ENCODE data around the gene SLAMF1.

The SLAMF1 gene

DNA sequence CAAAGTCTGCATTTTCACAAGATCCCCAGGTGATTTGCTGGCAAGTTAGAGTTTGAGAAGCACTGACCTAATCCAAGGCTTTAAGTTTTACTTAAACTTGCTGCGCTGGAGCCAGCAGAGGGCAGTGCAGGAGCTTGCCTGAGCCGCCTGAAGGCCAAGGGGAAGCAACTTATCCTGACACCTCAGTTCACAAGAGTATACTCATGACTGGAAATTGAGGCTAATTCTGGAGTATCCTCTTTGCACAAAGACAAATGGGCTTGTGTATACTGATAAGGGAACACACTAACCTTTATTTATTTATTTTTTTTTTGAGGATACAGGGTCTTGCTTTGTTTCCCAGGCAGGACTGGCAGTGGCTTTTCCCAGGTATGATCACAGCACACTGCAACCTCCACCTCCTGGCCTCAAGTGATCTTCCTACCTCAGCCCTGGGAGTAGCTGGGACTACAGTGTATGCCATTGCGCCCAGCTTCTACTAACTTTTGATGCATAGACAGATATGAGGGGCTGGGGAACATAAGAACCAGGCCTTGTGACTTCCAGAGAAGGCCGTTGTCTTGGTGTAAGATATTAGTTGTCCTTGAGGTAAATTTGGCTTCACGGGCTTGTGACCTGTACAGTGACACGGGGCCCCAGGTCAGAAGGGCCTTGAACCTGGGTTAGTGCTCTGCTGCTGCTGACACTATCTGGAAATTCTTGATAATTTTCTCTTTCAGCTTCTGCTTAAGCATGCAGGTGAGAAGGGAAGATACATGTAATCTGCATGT is 29.0 kb upstream of the SLAMF1 start:
- Histone ChIP-seq H2AFZ (ENCODE audit: low read length) (no peak overlapping the region), H3K9me2 (replicated peaks; ENCODE audit: insufficient read depth, low read length) (no peaks in the 10 kb centered on the region), H3K4me3 (ENCODE audit: low read length) (peak overlapping the region; percentile 31), H3K4me1 (ENCODE audit: low read length) (peaks cover 67% of the 10 kb centered on the region), H3K79me2 (ENCODE audit: low read length) (peaks cover 55% of the 10 kb centered on the region), H3K4me2 (ENCODE audit: low read depth, low read length) (peak overlapping the region; percentile 94), H3K27me3 (replicated peaks; ENCODE audit: insufficient read depth, low read length) (no peaks in the 10 kb centered on the region), H4K20me1 (ENCODE audit: insufficient read depth, low read length) (0 out of 2 replicates have a peak, but pooled peaks cover 3% of the 10 kb centered on the region), H3K27ac (ENCODE audit: low read length) (peak overlapping the region; percentile 85), H3K9me3 (replicated peaks; ENCODE audit: insufficient read depth, low read length) (no peaks in the 10 kb centered on the region), H3K9ac (ENCODE audit: low read length) (peak overlapping the region; percentile 40), H3F3A (ENCODE audit: insufficient read depth, low read length) (peaks cover 93% of the 10 kb centered on the region), H3K36me3 (replicated peaks; ENCODE audit: insufficient read depth, low read length) (peaks cover 11% of the 10 kb centered on the region)
- TF ChIP-seq, protein P1, sequence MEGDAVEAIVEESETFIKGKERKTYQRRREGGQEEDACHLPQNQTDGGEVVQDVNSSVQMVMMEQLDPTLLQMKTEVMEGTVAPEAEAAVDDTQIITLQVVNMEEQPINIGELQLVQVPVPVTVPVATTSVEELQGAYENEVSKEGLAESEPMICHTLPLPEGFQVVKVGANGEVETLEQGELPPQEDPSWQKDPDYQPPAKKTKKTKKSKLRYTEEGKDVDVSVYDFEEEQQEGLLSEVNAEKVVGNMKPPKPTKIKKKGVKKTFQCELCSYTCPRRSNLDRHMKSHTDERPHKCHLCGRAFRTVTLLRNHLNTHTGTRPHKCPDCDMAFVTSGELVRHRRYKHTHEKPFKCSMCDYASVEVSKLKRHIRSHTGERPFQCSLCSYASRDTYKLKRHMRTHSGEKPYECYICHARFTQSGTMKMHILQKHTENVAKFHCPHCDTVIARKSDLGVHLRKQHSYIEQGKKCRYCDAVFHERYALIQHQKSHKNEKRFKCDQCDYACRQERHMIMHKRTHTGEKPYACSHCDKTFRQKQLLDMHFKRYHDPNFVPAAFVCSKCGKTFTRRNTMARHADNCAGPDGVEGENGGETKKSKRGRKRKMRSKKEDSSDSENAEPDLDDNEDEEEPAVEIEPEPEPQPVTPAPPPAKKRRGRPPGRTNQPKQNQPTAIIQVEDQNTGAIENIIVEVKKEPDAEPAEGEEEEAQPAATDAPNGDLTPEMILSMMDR (IDR thresholded peaks at IDR 0.05; ENCODE audit: low read length) = peak; percentile 99
- TF ChIP-seq EZH2phosphoT487 (IDR thresholded peaks at IDR 0.05; ENCODE audit: low read length) (no peak), EZH2 (optimal IDR thresholded peaks at IDR 0.05; ENCODE audit: low read depth, low read length) (no peak)
- peak; percentile 96 for DNase-seq

DNA sequence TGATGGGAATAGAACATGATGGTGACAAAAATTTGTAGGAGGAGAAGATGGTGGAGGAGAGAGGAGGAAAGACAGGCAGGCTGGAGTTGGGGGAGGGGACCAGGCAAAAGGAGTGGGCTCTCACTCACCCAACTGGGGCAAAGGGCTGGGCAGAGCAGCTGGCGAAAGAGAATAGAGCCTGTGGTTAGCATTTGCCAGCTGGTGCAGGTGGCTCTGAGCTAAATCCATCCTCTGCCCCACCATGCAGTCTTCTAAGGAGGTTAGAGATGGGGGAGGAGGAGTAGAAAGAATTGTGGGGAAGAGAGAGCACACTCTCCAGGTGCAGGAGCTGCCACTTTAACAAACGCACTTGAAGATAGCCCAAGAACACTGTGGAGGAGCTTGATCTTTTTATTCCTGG is 27.6 kb upstream of the SLAMF1 start:
- Histone ChIP-seq H3F3A (ENCODE audit: insufficient read depth, low read length) (peaks cover 81% of the 10 kb centered on the region), H3K27me3 (replicated peaks; ENCODE audit: insufficient read depth, low read length) (no peaks in the 10 kb centered on the region), H3K79me2 (ENCODE audit: low read length) (peaks cover 41% of the 10 kb centered on the region), H3K4me3 (ENCODE audit: low read length) (peak overlapping the region; percentile 72), H3K9ac (ENCODE audit: low read length) (peak overlapping the region; percentile 74), H2AFZ (ENCODE audit: low read length) (no peak overlapping the region), H3K9me2 (replicated peaks; ENCODE audit: insufficient read depth, low read length) (no peaks in the 10 kb centered on the region), H3K4me1 (ENCODE audit: low read length) (peaks cover 69% of the 10 kb centered on the region), H4K20me1 (ENCODE audit: insufficient read depth, low read length) (no peaks in the 10 kb centered on the region), H3K9me3 (replicated peaks; ENCODE audit: insufficient read depth, low read length) (no peaks in the 10 kb centered on the region), H3K36me3 (replicated peaks; ENCODE audit: insufficient read depth, low read length) (no peaks in the 10 kb centered on the region; the same call in 1 of the 2 replicates), H3K27ac (ENCODE audit: low read length) (peak overlapping the region; percentile 85), H3K4me2 (ENCODE audit: low read depth, low read length) (peak overlapping the region; percentile 94)
- peak; percentile 98 for DNase-seq
- no peak for TF ChIP-seq EZH2phosphoT487 (IDR thresholded peaks at IDR 0.05; ENCODE audit: low read length)
- no peak for TF ChIP-seq EZH2 (optimal IDR thresholded peaks at IDR 0.05; ENCODE audit: low read depth, low read length)
- TF ChIP-seq, protein P1 (IDR thresholded peaks at IDR 0.05; ENCODE audit: low read length) = no peak

DNA sequence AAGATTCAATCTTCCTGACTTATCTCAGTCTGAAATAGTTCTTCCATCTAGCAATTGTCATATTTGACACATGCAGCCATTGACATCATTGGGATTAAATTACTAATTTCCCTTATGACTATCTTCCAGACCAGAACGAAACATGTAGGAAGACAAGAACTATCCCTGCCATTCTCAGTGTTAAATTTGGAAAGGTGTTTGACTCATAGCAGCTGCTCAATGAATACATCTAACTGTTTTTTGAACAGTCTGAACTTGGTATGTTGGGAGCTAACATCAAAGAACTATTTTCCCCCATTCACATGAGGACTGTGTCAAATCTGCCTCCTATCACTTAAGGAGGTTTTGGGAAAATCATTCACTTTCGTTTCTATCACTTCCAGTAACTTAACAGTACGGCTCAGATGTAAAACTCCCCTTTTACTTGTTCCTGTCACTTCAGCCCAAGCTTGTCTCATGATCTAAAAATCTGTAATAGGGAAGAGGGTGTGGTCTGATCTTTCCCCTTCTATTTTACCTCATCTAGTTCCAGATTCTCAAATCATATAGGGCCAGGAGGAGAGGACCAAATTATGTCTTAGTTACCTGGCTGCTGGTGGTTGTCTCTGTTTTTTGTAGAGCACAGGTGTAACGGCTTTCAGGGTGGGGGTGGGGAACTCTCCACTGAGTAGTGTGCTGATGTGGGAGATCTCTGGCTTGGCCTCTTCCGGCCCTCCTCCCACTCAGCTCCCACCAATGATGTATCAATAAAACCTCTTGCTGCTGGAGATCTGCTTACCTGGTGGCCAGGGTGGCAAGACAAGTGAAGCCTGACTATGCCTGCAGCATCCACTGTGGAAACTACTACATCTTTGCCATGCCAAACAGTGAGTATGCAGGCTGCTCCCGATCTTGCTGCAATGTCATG is 26.2 kb upstream of the SLAMF1 start:
- Histone ChIP-seq H3K79me2 (ENCODE audit: low read length) (peaks cover 29% of the 10 kb centered on the region), H3K4me2 (ENCODE audit: low read depth, low read length) (peak overlapping the region; percentile 94), H3K4me3 (ENCODE audit: low read length) (peak overlapping the region; percentile 72), H2AFZ (ENCODE audit: low read length) (peak overlapping the region; percentile 6; the same call in 1 of the 2 replicates), H3K27ac (ENCODE audit: low read length) (peak overlapping the region; percentile 85), H3K9me2 (replicated peaks; ENCODE audit: insufficient read depth, low read length) (no peaks in the 10 kb centered on the region), H3K9me3 (replicated peaks; ENCODE audit: insufficient read depth, low read length) (no peaks in the 10 kb centered on the region), H3K36me3 (replicated peaks; ENCODE audit: insufficient read depth, low read length) (no peaks in the 10 kb centered on the region), H3K9ac (ENCODE audit: low read length) (peak overlapping the region; percentile 74), H3K27me3 (replicated peaks; ENCODE audit: insufficient read depth, low read length) (no peaks in the 10 kb centered on the region), H3F3A (ENCODE audit: insufficient read depth, low read length) (peaks cover 67% of the 10 kb centered on the region), H4K20me1 (ENCODE audit: insufficient read depth, low read length) (no peaks in the 10 kb centered on the region), H3K4me1 (ENCODE audit: low read length) (peaks cover 66% of the 10 kb centered on the region)
- TF ChIP-seq EZH2 (optimal IDR thresholded peaks at IDR 0.05; ENCODE audit: low read depth, low read length) = no peak
- TF ChIP-seq, protein P1 (IDR thresholded peaks at IDR 0.05; ENCODE audit: low read length) = no peak
- TF ChIP-seq EZH2phosphoT487 (IDR thresholded peaks at IDR 0.05; ENCODE audit: low read length) = no peak
- peak; percentile 88 for DNase-seq

Data from MM.1S (cell line).